ENCODE measurements around the gene PSD2.

The PSD2 gene

DNA sequence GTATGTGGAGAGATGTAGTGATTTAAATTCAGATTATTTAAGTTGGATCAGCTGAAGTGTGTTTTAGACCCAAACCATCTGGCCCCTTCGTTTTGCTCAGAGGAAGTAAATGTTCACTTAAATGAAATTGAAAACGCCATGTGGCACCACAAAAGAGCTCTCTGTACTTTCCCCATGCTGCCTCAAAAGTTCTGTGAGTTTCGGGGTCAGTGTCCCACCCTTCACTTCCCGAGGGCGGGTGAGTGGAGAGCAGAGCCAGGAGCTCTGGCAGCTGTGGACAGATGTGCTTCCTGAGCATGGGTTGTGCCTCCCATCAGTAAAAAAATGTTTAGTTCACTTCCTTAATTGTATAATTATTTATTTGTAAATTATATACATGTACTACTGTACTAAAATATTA lies 48.4 kb downstream of the PSD2 start:
- no peak overlapping the region for H3K27ac ChIP-seq (ENCODE audit: low read depth, low read length)
- no peak overlapping the region for H3K9ac ChIP-seq (ENCODE audit: low read length in 5 of 5)
- no peaks in the 10 kb centered on the region for H3K9me3 ChIP-seq (ENCODE audit: control insufficient read depth in 5 of 5, low read length in 5 of 5)
- H3K27me3 ChIP-seq (ENCODE audit: control insufficient read depth in 5 of 5, insufficient read depth in 4 of 5, low read length in 5 of 5), result peaks cover 0 to 10% (median 4%) of the 10 kb centered on the region in 5 donors
- H3K36me3 ChIP-seq (ENCODE audit: control insufficient read depth in 5 of 5, insufficient read depth in 5 of 5, low read length in 5 of 5), result no peaks in the 10 kb centered on the region
- H3K4me3 ChIP-seq (ENCODE audit: low read depth in 1 of 5, low read length in 5 of 5), result no peak overlapping the region
- peaks cover 0 to 11% (median 0%) of the 10 kb centered on the region in 5 donors for H3K4me1 ChIP-seq (ENCODE audit: control insufficient read depth in 5 of 5, insufficient read depth in 5 of 5, low read length in 5 of 5)

- no peak overlapping the region for H3K27ac ChIP-seq (ENCODE audit: low read depth, low read length)
These were observed 49.0 kb downstream of the PSD2 start for GRCh38 chr5:139844472-139845145.

DNA sequence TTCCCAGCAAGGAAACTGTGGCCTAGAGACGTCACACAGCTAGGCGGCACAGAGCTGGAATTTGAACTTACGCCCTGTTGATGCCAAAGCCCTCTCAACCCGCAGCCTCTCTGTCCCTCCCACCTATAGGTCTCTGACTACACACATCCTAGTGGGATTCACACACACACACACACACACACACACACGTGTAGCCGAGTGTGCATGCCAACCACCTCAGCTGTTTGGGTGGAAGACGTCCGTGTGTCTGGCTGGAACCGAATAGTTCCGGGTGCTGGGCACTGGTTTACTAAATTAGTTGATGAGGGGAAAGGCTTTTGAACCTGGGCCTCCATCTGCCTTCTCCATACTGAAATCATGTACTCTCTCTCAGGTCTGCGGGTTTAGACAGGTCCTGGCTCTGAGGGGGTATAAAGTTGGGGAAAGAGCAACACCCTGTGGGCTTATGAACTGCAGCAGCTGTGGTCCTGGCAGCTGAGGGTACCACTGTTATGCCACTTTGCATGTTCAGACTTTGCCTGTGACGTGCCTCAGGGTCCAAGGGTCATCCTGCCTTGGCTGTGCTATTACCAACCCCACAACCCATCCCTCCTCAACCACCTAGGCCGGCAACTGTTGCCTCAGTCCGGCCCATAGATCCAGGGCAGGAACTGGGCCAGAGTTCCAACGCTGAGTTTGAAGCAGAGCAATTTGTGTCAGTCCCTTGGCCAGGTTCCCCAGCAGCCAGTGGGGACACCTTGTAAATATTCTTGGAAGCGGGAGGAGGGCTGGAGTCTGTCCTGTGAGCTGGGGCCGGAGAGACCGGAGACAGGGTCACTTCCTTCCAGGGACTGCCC lies 50.5 kb downstream of the PSD2 start:
- peaks cover 0 to 3% (median 0%) of the 10 kb centered on the region in 5 donors for H3K36me3 ChIP-seq (ENCODE audit: control insufficient read depth in 5 of 5, insufficient read depth in 5 of 5, low read length in 5 of 5)
- no peak overlapping the region for H3K27ac ChIP-seq (ENCODE audit: low read depth, low read length)
- H3K9me3 ChIP-seq (ENCODE audit: control insufficient read depth in 5 of 5, low read length in 5 of 5), result no peaks in the 10 kb centered on the region
- H3K4me1 ChIP-seq (ENCODE audit: control insufficient read depth in 5 of 5, insufficient read depth in 5 of 5, low read length in 5 of 5), result peaks cover 0 to 23% (median 0%) of the 10 kb centered on the region in 5 donors
- no peak overlapping the region for H3K4me3 ChIP-seq (ENCODE audit: low read depth in 1 of 5, low read length in 5 of 5)
- H3K27me3 ChIP-seq (ENCODE audit: control insufficient read depth in 5 of 5, insufficient read depth in 4 of 5, low read length in 5 of 5), result peaks cover 0 to 10% (median 4%) of the 10 kb centered on the region in 5 donors
- H3K9ac ChIP-seq (ENCODE audit: low read length in 5 of 5), result no peak overlapping the region

More at GRCh38 chr5:139844472-139845145, 49.0 kb downstream of the PSD2 start:
- no peak overlapping the region for H3K4me3 ChIP-seq (ENCODE audit: low read depth in 1 of 5, low read length in 5 of 5)
- H3K36me3 ChIP-seq (ENCODE audit: control insufficient read depth in 5 of 5, insufficient read depth in 5 of 5, low read length in 5 of 5), result no peaks in the 10 kb centered on the region
- peaks cover 0 to 16% (median 0%) of the 10 kb centered on the region in 5 donors for H3K4me1 ChIP-seq (ENCODE audit: control insufficient read depth in 5 of 5, insufficient read depth in 5 of 5, low read length in 5 of 5)
- H3K27me3 ChIP-seq (ENCODE audit: control insufficient read depth in 5 of 5, insufficient read depth in 4 of 5, low read length in 5 of 5), result peaks cover 0 to 10% (median 4%) of the 10 kb centered on the region in 5 donors
- H3K9ac ChIP-seq (ENCODE audit: low read length in 5 of 5), result no peak overlapping the region
- H3K9me3 ChIP-seq (ENCODE audit: control insufficient read depth in 5 of 5, low read length in 5 of 5), result no peaks in the 10 kb centered on the region

DNA sequence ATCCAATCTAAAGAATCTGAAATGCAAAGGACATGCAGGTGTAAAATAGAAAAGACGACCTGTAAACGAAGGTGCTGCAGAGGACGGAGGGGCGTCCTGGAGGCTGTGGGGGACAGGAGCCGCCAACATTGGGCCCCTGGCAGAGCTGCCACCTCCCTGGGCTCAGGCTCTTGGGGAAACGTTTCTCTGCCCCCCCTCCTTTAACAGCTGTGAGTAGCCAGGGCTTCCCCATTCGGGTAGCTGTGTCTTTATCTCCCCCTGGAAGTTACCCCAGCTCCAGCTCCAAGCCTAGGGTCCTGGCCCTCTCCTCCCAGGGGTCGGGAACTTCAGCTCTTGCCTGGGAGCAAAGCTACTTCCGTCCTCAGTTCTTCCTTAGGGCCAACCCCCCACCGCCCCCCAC lies 51.5 kb downstream of the PSD2 start:
- Histone ChIP-seq H3K4me1 (ENCODE audit: control insufficient read depth in 5 of 5, insufficient read depth in 5 of 5, low read length in 5 of 5) (peaks cover 0 to 23% (median 0%) of the 10 kb centered on the region in 5 donors), H3K27ac (ENCODE audit: low read depth, low read length) (no peak overlapping the region), H3K4me3 (ENCODE audit: low read depth in 1 of 5, low read length in 5 of 5) (no peak overlapping the region), H3K9me3 (ENCODE audit: control insufficient read depth in 5 of 5, low read length in 5 of 5) (no peaks in the 10 kb centered on the region), H3K27me3 (ENCODE audit: control insufficient read depth in 5 of 5, insufficient read depth in 4 of 5, low read length in 5 of 5) (peaks cover 0 to 10% (median 4%) of the 10 kb centered on the region in 5 donors), H3K36me3 (ENCODE audit: control insufficient read depth in 5 of 5, insufficient read depth in 5 of 5, low read length in 5 of 5) (peaks cover 0 to 13% (median 10%) of the 10 kb centered on the region in 5 donors), H3K9ac (ENCODE audit: low read length in 5 of 5) (no peak overlapping the region)

GRCh38 chr5:139847790-139848507 lies 52.3 kb downstream of the PSD2 start:
- no peak overlapping the region for H3K9ac ChIP-seq (ENCODE audit: low read length in 5 of 5)

GRCh38 chr5:139848508-139849100 lies 53.0 kb downstream of the PSD2 start:
- peaks cover 0 to 23% (median 0%) of the 10 kb centered on the region in 5 donors for H3K4me1 ChIP-seq (ENCODE audit: control insufficient read depth in 5 of 5, insufficient read depth in 5 of 5, low read length in 5 of 5)
- peak overlapping the region in 4 of 5 donors; percentile 53 to 67 (median 60) for H3K4me3 ChIP-seq (ENCODE audit: low read depth in 1 of 5, low read length in 5 of 5)
- H3K27ac ChIP-seq (ENCODE audit: low read depth, low read length), result no peak overlapping the region
- H3K9me3 ChIP-seq (ENCODE audit: control insufficient read depth in 5 of 5, low read length in 5 of 5), result no peaks in the 10 kb centered on the region
- H3K9ac ChIP-seq (ENCODE audit: low read length in 5 of 5), result no peak overlapping the region
- H3K27me3 ChIP-seq (ENCODE audit: control insufficient read depth in 5 of 5, insufficient read depth in 4 of 5, low read length in 5 of 5), result peaks cover 0 to 10% (median 4%) of the 10 kb centered on the region in 5 donors
- H3K36me3 ChIP-seq (ENCODE audit: control insufficient read depth in 5 of 5, insufficient read depth in 5 of 5, low read length in 5 of 5), result peaks cover 0 to 20% (median 16%) of the 10 kb centered on the region in 5 donors

More at GRCh38 chr5:139847790-139848507, 52.3 kb downstream of the PSD2 start:
- Histone ChIP-seq H3K9me3 (ENCODE audit: control insufficient read depth in 5 of 5, low read length in 5 of 5) (no peaks in the 10 kb centered on the region), H3K27ac (ENCODE audit: low read depth, low read length) (no peak overlapping the region), H3K4me1 (ENCODE audit: control insufficient read depth in 5 of 5, insufficient read depth in 5 of 5, low read length in 5 of 5) (peaks cover 0 to 23% (median 0%) of the 10 kb centered on the region in 5 donors), H3K4me3 (ENCODE audit: low read depth in 1 of 5, low read length in 5 of 5) (peak overlapping the region in 4 of 5 donors; percentile 57 to 67 (median 60)), H3K27me3 (ENCODE audit: control insufficient read depth in 5 of 5, insufficient read depth in 4 of 5, low read length in 5 of 5) (peaks cover 0 to 10% (median 4%) of the 10 kb centered on the region in 5 donors), H3K36me3 (ENCODE audit: control insufficient read depth in 5 of 5, insufficient read depth in 5 of 5, low read length in 5 of 5) (peaks cover 0 to 20% (median 16%) of the 10 kb centered on the region in 5 donors)

DNA sequence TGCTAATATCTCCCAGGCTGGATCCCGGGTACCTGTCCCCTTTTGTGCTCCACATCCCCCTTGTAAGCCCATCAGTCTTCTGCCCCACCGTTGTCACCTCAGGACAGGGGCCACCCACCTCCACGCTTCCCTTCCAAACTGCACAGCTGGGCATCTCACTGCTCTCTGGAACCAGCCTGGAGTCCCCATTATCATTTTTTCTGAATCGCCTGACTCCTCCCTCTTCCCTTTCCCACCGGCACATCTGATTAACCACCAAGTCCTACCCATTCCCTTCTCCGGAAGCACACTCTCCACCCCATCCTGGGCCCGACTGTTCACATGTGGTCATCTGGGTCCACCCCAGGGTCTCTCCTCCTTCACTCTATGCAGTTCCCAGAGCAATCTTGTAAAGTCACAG lies 53.9 kb downstream of the PSD2 start:
- Histone ChIP-seq H3K27me3 (ENCODE audit: control insufficient read depth in 5 of 5, insufficient read depth in 4 of 5, low read length in 5 of 5) (peaks cover 0 to 9% (median 4%) of the 10 kb centered on the region in 5 donors), H3K27ac (ENCODE audit: low read depth, low read length) (no peak overlapping the region), H3K4me1 (ENCODE audit: control insufficient read depth in 5 of 5, insufficient read depth in 5 of 5, low read length in 5 of 5) (peaks cover 0 to 23% (median 0%) of the 10 kb centered on the region in 5 donors), H3K9me3 (ENCODE audit: control insufficient read depth in 5 of 5, low read length in 5 of 5) (no peaks in the 10 kb centered on the region), H3K4me3 (ENCODE audit: low read depth in 1 of 5, low read length in 5 of 5) (no peak overlapping the region), H3K9ac (ENCODE audit: low read length in 5 of 5) (peak overlapping the region in 1 of 5 donors; percentile 37), H3K36me3 (ENCODE audit: control insufficient read depth in 5 of 5, insufficient read depth in 5 of 5, low read length in 5 of 5) (peaks cover 0 to 20% (median 16%) of the 10 kb centered on the region in 5 donors)

DNA sequence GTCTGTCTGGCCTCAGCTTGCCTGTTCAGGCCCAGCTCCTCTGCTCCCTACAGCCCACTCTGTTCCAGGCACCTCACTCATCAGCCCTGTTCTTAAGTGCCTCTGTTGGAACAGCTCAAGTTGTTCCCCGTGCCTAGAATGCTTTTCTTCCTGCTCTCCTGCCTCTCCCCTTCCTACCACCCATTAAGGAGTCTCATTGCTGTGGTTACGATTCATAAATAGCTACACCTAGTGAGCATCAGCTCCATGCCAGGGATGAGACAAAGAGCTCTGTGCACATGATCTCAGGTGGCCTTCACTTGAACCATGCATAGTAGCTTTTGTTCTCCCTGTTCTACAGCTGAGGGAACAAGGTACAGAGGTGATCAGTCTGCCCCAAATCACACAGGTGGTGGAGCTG lies 54.3 kb downstream of the PSD2 start:
- Histone ChIP-seq H3K9me3 (ENCODE audit: control insufficient read depth in 5 of 5, low read length in 5 of 5) (no peaks in the 10 kb centered on the region), H3K27me3 (ENCODE audit: control insufficient read depth in 5 of 5, insufficient read depth in 4 of 5, low read length in 5 of 5) (peaks cover 0 to 9% (median 4%) of the 10 kb centered on the region in 5 donors), H3K4me3 (ENCODE audit: low read depth in 1 of 5, low read length in 5 of 5) (no peak overlapping the region), H3K27ac (ENCODE audit: low read depth, low read length) (no peak overlapping the region), H3K36me3 (ENCODE audit: control insufficient read depth in 5 of 5, insufficient read depth in 5 of 5, low read length in 5 of 5) (peaks cover 0 to 20% (median 16%) of the 10 kb centered on the region in 5 donors), H3K4me1 (ENCODE audit: control insufficient read depth in 5 of 5, insufficient read depth in 5 of 5, low read length in 5 of 5) (peaks cover 0 to 23% (median 0%) of the 10 kb centered on the region in 5 donors), H3K9ac (ENCODE audit: low read length in 5 of 5) (peak overlapping the region in 1 of 5 donors; percentile 37)

DNA sequence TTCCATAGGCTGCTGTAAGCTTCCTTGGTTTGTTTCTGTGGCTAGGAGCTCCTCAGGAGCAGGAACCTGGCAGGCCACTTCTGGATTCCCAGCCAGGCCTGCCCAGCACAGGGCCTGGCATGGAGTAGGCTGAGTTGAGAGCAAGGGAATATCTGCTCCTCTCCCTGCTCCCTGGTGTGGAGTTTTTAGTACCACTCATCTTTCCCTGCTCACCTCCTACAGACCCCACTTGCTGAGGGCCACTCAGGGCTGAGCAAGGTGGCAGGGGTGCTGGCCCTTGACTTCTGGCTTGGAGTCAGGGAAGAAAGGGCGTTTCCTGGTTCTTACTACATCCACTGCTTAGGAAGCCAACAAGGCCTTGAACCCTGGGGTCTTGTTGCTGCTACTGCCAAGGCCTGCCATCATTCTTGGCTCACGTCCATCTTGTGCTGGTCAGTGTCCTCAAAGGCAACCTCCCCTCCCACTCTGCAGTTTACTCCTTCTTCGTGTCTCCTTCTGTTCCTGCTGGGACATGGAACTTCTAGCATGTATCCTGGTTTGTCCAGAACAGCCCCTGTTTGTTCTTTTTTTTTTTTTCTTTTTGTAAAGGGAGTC lies 54.9 kb downstream of the PSD2 start:
- Histone ChIP-seq H3K4me1 (ENCODE audit: control insufficient read depth in 5 of 5, insufficient read depth in 5 of 5, low read length in 5 of 5) (peaks cover 0 to 23% (median 0%) of the 10 kb centered on the region in 5 donors), H3K27me3 (ENCODE audit: control insufficient read depth in 5 of 5, insufficient read depth in 4 of 5, low read length in 5 of 5) (peaks cover 0 to 5% (median 4%) of the 10 kb centered on the region in 5 donors), H3K9ac (ENCODE audit: low read length in 5 of 5) (no peak overlapping the region), H3K36me3 (ENCODE audit: control insufficient read depth in 5 of 5, insufficient read depth in 5 of 5, low read length in 5 of 5) (peaks cover 0 to 21% (median 16%) of the 10 kb centered on the region in 5 donors), H3K27ac (ENCODE audit: low read depth, low read length) (no peak overlapping the region), H3K9me3 (ENCODE audit: control insufficient read depth in 5 of 5, low read length in 5 of 5) (no peaks in the 10 kb centered on the region), H3K4me3 (ENCODE audit: low read depth in 1 of 5, low read length in 5 of 5) (no peak overlapping the region)
